ENCODE results near the gene GNB4. TPM values are rescaled to one million over a fixed set of nuclear protein-coding genes. Genes with fewer than 3 reads are reported as not detected.

The GNB4 gene
- total and polyA plus RNA-seq, 2 donors (not counting 3 experiments of a cell fraction or from before 2014, with no cell fraction given): 30.3 to 62.6 TPM

- intact Hi-C loops (cut with micrococcal nuclease) (no loop called here), dilution Hi-C loops (cut with MboI; ENCODE audit: extremely low pct_ligation_motif_present, low sequenced_read_pairs) (no loop called here)
- no peaks in the 10 kb centered on the region for H3K9me1 ChIP-seq (replicated peaks; ENCODE audit: control insufficient read depth, extremely low read depth, insufficient read depth, low read length)
- POLR2A ChIA-PET: no interaction called here
- H3K9me3 ChIP-seq (replicated peaks; ENCODE audit: control insufficient read depth, insufficient read depth, low read length): no peaks in the 10 kb centered on the region
- no peaks in the 10 kb centered on the region for H4K20me1 ChIP-seq (replicated peaks; ENCODE audit: control insufficient read depth, extremely low read depth, insufficient read depth, low read length)
- no peaks in the 10 kb centered on the region for H3K79me2 ChIP-seq (ENCODE audit: control insufficient read depth, insufficient read depth, low read length)
- H3K4me3 ChIP-seq (replicated peaks in 1 of 3; ENCODE audit: insufficient read depth in 1 of 3, low read depth in 1 of 3, low read length in 3 of 3): no peak overlapping the region
- CTCF ChIA-PET: no interaction called here
- FAIRE-seq (no peak), DNase-seq (ENCODE audit: low read depth, low spot score) (no peak)
- no peak overlapping the region for H3K27ac ChIP-seq (ENCODE audit: insufficient read depth, low read depth, low read length)
- no peak overlapping the region for H3K9ac ChIP-seq (replicated peaks; ENCODE audit: extremely low read depth, insufficient read depth, low read length)
- TF ChIP-seq, protein P1, sequence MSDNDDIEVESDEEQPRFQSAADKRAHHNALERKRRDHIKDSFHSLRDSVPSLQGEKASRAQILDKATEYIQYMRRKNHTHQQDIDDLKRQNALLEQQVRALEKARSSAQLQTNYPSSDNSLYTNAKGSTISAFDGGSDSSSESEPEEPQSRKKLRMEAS (IDR thresholded peaks at IDR 0.05; ENCODE audit: insufficient read depth, insufficient read length): no peak
- TF ChIP-seq EZH2 (IDR thresholded peaks at IDR 0.05; ENCODE audit: borderline replicate concordance, low read depth, low read length, severe bottlenecking) (no peak), GATA2 (IDR thresholded peaks at IDR 0.05; ENCODE audit: insufficient read depth, insufficient read length, low read depth, low read length) (no peak), POLR2AphosphoS5 (IDR thresholded peaks at IDR 0.05; ENCODE audit: insufficient read depth, low read depth, low read length) (no peak), MYC (IDR thresholded peaks at IDR 0.05; ENCODE audit: low read depth, low read length) (no peak), POLR2A (IDR thresholded peaks at IDR 0.05; ENCODE audit: low read depth, low read length) (no peak), FOS (IDR thresholded peaks at IDR 0.05; ENCODE audit: borderline replicate concordance, insufficient read depth, low read length) (no peak), JUN (IDR thresholded peaks at IDR 0.05; ENCODE audit: borderline replicate concordance, insufficient read depth, insufficient read length, low read depth) (no peak)
- TF ChIP-seq, protein P2, sequence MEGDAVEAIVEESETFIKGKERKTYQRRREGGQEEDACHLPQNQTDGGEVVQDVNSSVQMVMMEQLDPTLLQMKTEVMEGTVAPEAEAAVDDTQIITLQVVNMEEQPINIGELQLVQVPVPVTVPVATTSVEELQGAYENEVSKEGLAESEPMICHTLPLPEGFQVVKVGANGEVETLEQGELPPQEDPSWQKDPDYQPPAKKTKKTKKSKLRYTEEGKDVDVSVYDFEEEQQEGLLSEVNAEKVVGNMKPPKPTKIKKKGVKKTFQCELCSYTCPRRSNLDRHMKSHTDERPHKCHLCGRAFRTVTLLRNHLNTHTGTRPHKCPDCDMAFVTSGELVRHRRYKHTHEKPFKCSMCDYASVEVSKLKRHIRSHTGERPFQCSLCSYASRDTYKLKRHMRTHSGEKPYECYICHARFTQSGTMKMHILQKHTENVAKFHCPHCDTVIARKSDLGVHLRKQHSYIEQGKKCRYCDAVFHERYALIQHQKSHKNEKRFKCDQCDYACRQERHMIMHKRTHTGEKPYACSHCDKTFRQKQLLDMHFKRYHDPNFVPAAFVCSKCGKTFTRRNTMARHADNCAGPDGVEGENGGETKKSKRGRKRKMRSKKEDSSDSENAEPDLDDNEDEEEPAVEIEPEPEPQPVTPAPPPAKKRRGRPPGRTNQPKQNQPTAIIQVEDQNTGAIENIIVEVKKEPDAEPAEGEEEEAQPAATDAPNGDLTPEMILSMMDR (IDR thresholded peaks at IDR 0.05; ENCODE audit: extremely low read depth in 1 of 2, insufficient read depth in 1 of 2, low read depth in 1 of 2, low read length in 2 of 2): no peak
- H3K36me3 ChIP-seq (ENCODE audit: control insufficient read depth in 2 of 2, extremely low read depth in 1 of 2, insufficient read depth in 2 of 2, low read length in 2 of 2): peaks cover 5 to 21% of the 10 kb centered on the region in 2 experiments
- no peaks in the 10 kb centered on the region for H3K27me3 ChIP-seq (ENCODE audit: control insufficient read depth in 2 of 2, insufficient read depth in 2 of 2, low read length in 2 of 2)
- H3K4me2 ChIP-seq (ENCODE audit: insufficient read depth, low read length): no peak overlapping the region
- no peaks in the 10 kb centered on the region for H3K4me1 ChIP-seq (ENCODE audit: control insufficient read depth, extremely low read depth, insufficient read depth, low read length)
- BruUV-seq (replicated peaks): no TSS peak
- no peak overlapping the region for H2AFZ ChIP-seq (ENCODE audit: low read depth, low read length)
Measured at GRCh38 chr3:179398574-179399231, 52.6 kb downstream of the GNB4 start.

All from endothelial cell of umbilical vein (primary cell).